GM12878 (cell line): ENCODE results near the gene LYPLA2. TPM values are rescaled to one million over a fixed set of nuclear protein-coding genes. Genes with fewer than 3 reads are reported as not detected.
A peak's percentile ranks its signal among the peaks of the same experiment; 100 is the strongest.

ENCODE experiments used
- ATAC-seq: fragments of 200-7000 bp; cut with Tn5 transposase; 3 replicates; pipeline ENCODE4 v1.9.1; 2020; ENCODE audit warnings: mild to moderate bottlenecking, moderate library complexity
- BruUV-seq: library from RNA; stranded (reverse); fragments of 400-500 nt; replicated peaks from 2 replicates; lab custom pipeline; 2021; lab: Mats Ljungman, UMichigan
- CTCF ChIA-PET: fragments of 300-600 bp; sonication (Branson Sonifier 250); formaldehyde crosslinking; extraction: SDS; loops from one replicate; lab custom pipeline; 2021; ENCODE audit warnings: inconsistent platforms; lab: Yijun Ruan, JAX
- POLR2A ChIA-PET: fragments of 350-600 bp; formaldehyde crosslinking; extraction: SDS; loops from one replicate; lab custom pipeline; 2021; ENCODE audit warnings: inconsistent platforms; lab: Charles Lee
- RAD21 ChIA-PET: fragments of 300-600 bp; sonication (Branson Sonifier 250); formaldehyde crosslinking; loops from one replicate; lab custom pipeline; 2023; ENCODE audit warnings: antibody characterized with exemption; ENCODE audit not compliant: unreplicated experiment; lab: Charles Lee
- SMC1A ChIA-PET: fragments of 300-600 bp; sonication (Branson Sonifier 250); formaldehyde crosslinking; loops from one replicate; lab custom pipeline; 2023; ENCODE audit not compliant: unreplicated experiment, uncharacterized antibody; lab: Charles Lee
- DNase-seq: peaks from one replicate; pipeline ENCODE4 v3.0.0-alpha.2; 2011; ENCODE audit warnings: low read depth, low spot score
- FAIRE-seq: peaks from 3 replicates; lab custom pipeline; 2011; peaks lifted over from hg19 to GRCh38; lab: Jason Lieb, UNC
- H2AFZ ChIP-seq: 2 replicates; pipeline ENCODE4 v1.6.0; 2011; ENCODE audit warnings: low read depth, low read length, control low read depth; ENCODE audit not compliant: control insufficient read depth
- H3K27ac ChIP-seq: 2 replicates; pipeline ENCODE4 v1.5.1; 2011; ENCODE audit warnings: control low read depth; ENCODE audit not compliant: control insufficient read depth, insufficient read depth
- H3K27me3 ChIP-seq, 2 experiments: replicated peaks in 1 of 2; 2 replicates each; pipeline versions ENCODE4 v1.6.0 to v1.6.1; 2011; ENCODE audit warnings: low read length in 1 of 2; ENCODE audit not compliant: control insufficient read depth in 2 of 2, insufficient read depth in 2 of 2
- H3K36me3 ChIP-seq, 2 experiments: 2 replicates each; pipeline ENCODE4 v1.5.1; 2011; ENCODE audit warnings: low read length in 1 of 2; ENCODE audit not compliant: control insufficient read depth in 2 of 2, insufficient read depth in 2 of 2
- H3K4me1 ChIP-seq: 2 replicates; pipeline ENCODE4 v1.6.1; 2011; ENCODE audit warnings: mild to moderate bottlenecking, low read length, moderate library complexity, mixed read lengths; ENCODE audit not compliant: control insufficient read depth, insufficient read depth
- H3K4me2 ChIP-seq: 2 replicates; pipeline ENCODE4 v1.6.0; 2011; ENCODE audit warnings: control low read depth; ENCODE audit not compliant: control insufficient read depth, insufficient read depth
- H3K4me3 ChIP-seq: fragments of 200-600 bp; sonication (generic); 2 replicates; pipeline ENCODE4 v1.5.1; 2016
- H3K79me2 ChIP-seq: 2 replicates; pipeline ENCODE4 v1.6.0; 2011; ENCODE audit warnings: low read length; ENCODE audit not compliant: control insufficient read depth, insufficient read depth
- H3K9ac ChIP-seq: 2 replicates; pipeline ENCODE4 v1.8.0; 2011; ENCODE audit warnings: low read length, control low read depth, mixed read lengths; ENCODE audit not compliant: control insufficient read depth, insufficient read depth
- H3K9me3 ChIP-seq: replicated peaks from 3 replicates; pipeline ENCODE4 v1.5.1; 2011; ENCODE audit warnings: mild to moderate bottlenecking, low read length; ENCODE audit not compliant: control insufficient read depth, insufficient read depth
- H4K20me1 ChIP-seq: 2 replicates; pipeline ENCODE4 v1.6.0; 2011; ENCODE audit not compliant: control insufficient read depth, insufficient read depth
- BHLHE40 ChIP-seq, 2 experiments: fragments of 450-650 bp in 1 of 2; IDR thresholded peaks; 2 replicates each; pipeline ENCODE4 v1.6.1; 2011 to 2017; ENCODE audit warnings: low read depth in 2 of 2, borderline replicate concordance in 1 of 2, improper control_type of control experiment in 1 of 2, low read length in 1 of 2, mild to moderate bottlenecking in 1 of 2
- FOXK2 ChIP-seq: fragments of 450-650 bp; IDR thresholded peaks from 2 replicates; pipeline ENCODE4 v1.6.1; 2017; ENCODE audit warnings: mild to moderate bottlenecking, moderate library complexity
- JUND ChIP-seq: IDR thresholded peaks from 2 replicates; pipeline ENCODE4 v1.6.1; 2012; ENCODE audit warnings: low read depth, mild to moderate bottlenecking, low read length, improper control_type of control experiment, moderate library complexity
- NFXL1 ChIP-seq: fragments of 450-650 bp; IDR thresholded peaks from 2 replicates; pipeline ENCODE4 v1.6.1; 2017; ENCODE audit warnings: antibody characterized with exemption, mild to moderate bottlenecking, borderline replicate concordance
- NR2C1 ChIP-seq: fragments of 450-650 bp; IDR thresholded peaks from 2 replicates; pipeline ENCODE4 v1.6.1; 2017; ENCODE audit warnings: antibody characterized with exemption, mild to moderate bottlenecking, moderate library complexity
- NR2C2 ChIP-seq: IDR thresholded peaks from 2 replicates; pipeline ENCODE4 v1.6.1; 2011; ENCODE audit warnings: borderline replicate concordance, low read depth; ENCODE audit not compliant: control insufficient read depth, insufficient read length
- PAX5 ChIP-seq: IDR thresholded peaks from 2 replicates; pipeline ENCODE4 v1.6.1; 2011; ENCODE audit warnings: low read depth, low read length, borderline replicate concordance
- SREBF1 ChIP-seq: IDR thresholded peaks from 2 replicates; pipeline ENCODE4 v1.6.1; 2012; ENCODE audit warnings: mild to moderate bottlenecking, low read length
- WRNIP1 ChIP-seq: IDR thresholded peaks from 2 replicates; pipeline ENCODE4 v1.6.1; 2011; ENCODE audit warnings: low read depth, low read length, improper control_type of control experiment, borderline replicate concordance
- ZNF217 ChIP-seq: fragments of 450-650 bp; IDR thresholded peaks from 2 replicates; pipeline ENCODE4 v1.6.1; 2017; ENCODE audit warnings: antibody characterized with exemption, mild to moderate bottlenecking
- WGBS: methylation state at CpG from one replicate; pipeline ENCODE4 v1.1.6; 2016; ENCODE audit warnings: low lambda C conversion rate; ENCODE audit not compliant: insufficient replicate concordance, insufficient coverage; ENCODE audit errors: missing lambda C conversion rate; 5-methylcytosine and 5-hydroxymethylcytosine counted together
- in situ Hi-C: fragments of 300-500 bp; cut with MboI; formaldehyde crosslinking; loops from 9 replicates; pipeline ENCODE4 v1.14.3; 2018; ENCODE audit warnings: mixed read lengths
- intact Hi-C: fragments of 100-400 bp; cut with micrococcal nuclease; formaldehyde crosslinking; loops from one replicate; pipeline ENCODE4 v1.14.2; 2022; ENCODE audit not compliant: unreplicated experiment
- polyA plus RNA-seq, 11 experiments: library from polyadenylated mRNA; depleted of rRNA in 4 of 11; unstranded in 6 of 11; stranded (reverse) in 5 of 11; fragments of >200 nt; fragmentation: Nextera tagmentation in 4 of 11; fragmentation: Illumina TruSeq in 1 of 11; extraction: Ambion mirVana in 4 of 11; extraction: Trizol in 1 of 11; gene quantifications; 1 replicate in 1 of 11; 2 replicates in 10 of 11; pipeline versions ENCODE4 v1.2.1 to v1.2.3, GENCODE V29; 2011 to 2016; ENCODE audit warnings: inconsistent platforms in 2 of 11, missing spikeins in 2 of 11, low read depth in 1 of 11
- total RNA-seq, 4 experiments: library from RNA; depleted of rRNA in 3 of 4; stranded (reverse); fragments of >200 nt in 3 of 4; fragmentation: Illumina TruSeq in 1 of 4; extraction: Trizol in 1 of 4; gene quantifications; 2 replicates each; pipeline versions ENCODE4 v1.2.1 to v1.2.3, GENCODE V29; 2013 to 2021
- TF ChIP-seq, protein P1 (sequence below): fragments of 450-650 bp; IDR thresholded peaks from 2 replicates; pipeline ENCODE4 v1.6.1; 2018; ENCODE audit warnings: borderline replicate concordance, mild to moderate bottlenecking; ENCODE audit not compliant: partially characterized antibody
- TF ChIP-seq, protein P2 (sequence below): fragments of 450-650 bp; IDR thresholded peaks from 2 replicates; pipeline ENCODE4 v1.6.1; 2016; ENCODE audit warnings: mild to moderate bottlenecking
- TF ChIP-seq, protein P3 (sequence below): fragments of 450-650 bp; IDR thresholded peaks from 2 replicates; pipeline ENCODE4 v1.6.1; 2017; ENCODE audit warnings: borderline replicate concordance
- TF ChIP-seq, protein P4 (sequence below): fragments of 450-650 bp; IDR thresholded peaks from 2 replicates; pipeline ENCODE4 v1.6.1; 2017; ENCODE audit warnings: antibody characterized with exemption, mild to moderate bottlenecking, moderate library complexity

LYPLA2 gene
- total and polyA plus RNA-seq, 10 of the 15 experiments (the other 5 are each of a cell fraction or from before 2014, with no cell fraction given) = 2.7 to 129 (median 62.3) TPM

DNA sequence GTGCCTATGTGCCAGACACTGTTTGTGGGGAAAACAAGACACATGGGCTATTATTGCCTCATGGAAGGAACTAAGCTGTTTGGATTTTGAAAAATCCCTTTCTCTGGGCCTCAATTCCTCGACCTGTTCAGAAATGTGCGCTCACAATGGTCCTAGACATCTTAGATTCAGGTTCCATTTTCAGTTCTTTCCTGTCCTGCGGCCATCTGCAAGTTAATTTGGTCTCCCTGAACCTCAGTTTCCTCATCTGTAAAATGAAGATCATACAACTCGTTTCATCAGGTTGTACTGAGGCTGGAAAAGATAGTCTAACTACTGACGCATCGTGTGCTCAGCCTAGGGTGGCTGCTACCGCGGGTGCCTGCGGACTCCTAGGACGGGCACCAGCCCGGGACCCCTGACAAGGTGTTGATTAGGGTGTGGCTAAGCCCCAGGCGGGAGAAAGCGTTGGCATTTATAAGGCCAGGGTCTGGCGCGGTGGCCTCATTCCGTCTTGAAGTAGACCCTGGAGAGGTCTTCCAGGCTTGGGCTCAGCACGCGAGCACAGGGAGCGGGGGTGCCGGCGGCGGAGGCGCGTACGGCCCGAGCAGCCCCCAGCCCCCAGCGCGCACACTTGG lies 48.2 kb upstream of the LYPLA2 start:
- Histone ChIP-seq H3K79me2 (peaks cover 46% of the 10 kb centered on the region), H3K27me3 (no peaks in the 10 kb centered on the region), H3K4me1 (peaks cover 19% of the 10 kb centered on the region), H3K4me3 (peak overlapping the region; percentile 84), H3K4me2 (peak overlapping the region; percentile 82), H3K9me3 (no peaks in the 10 kb centered on the region), H4K20me1 (no peaks in the 10 kb centered on the region), H3K9ac (peak overlapping the region; percentile 80), H3K36me3 (peaks cover 0 to 4% of the 10 kb centered on the region in 2 experiments; a peak in 1 of 4 replicates), H2AFZ (peak overlapping the region; percentile 68), H3K27ac (peak overlapping the region; percentile 73)
- ChIA-PET RAD21 (interaction anchor here (1.0 to 6.6 kb wide), 6 partner anchors 12 to 51 kb away, joined by 3 to 51 read pairs (median 4); partner anchors contain the start of gene RPL11), CTCF (interaction anchor here (1.0 to 11.3 kb wide), 6 partner anchors 9 to 105 kb away, joined by 3 to 155 read pairs (median 4); partner anchors contain the start of gene RPL11), SMC1A (interaction anchor here (0.5 to 8.2 kb wide), 4 partner anchors 20 to 55 kb away, joined by 4 to 137 read pairs (median 8); partner anchors contain the start of gene RPL11), POLR2A (interaction anchor here (1.4 to 3.8 kb wide), 9 partner anchors 10 to 167 kb away, joined by 3 to 29 read pairs (median 7); partner anchors contain the start of gene RPL11)
- BruUV-seq = TSS peak; percentile 90
- FAIRE-seq = peak; percentile 38
- TF ChIP-seq NR2C2 (no peak), JUND (no peak), PAX5 (0 out of 2 replicates have a peak, but pooled peaks have one; percentile 5), NR2C1 (0 out of 2 replicates have a peak, but pooled peaks have one; percentile 28), BHLHE40 (IDR thresholded peaks at IDR 0.05; ENCODE audit: borderline replicate concordance in 1 of 2, low read depth in 2 of 2, low read length in 1 of 2) (peak in 1 of 2 experiments; percentile 85; a peak in 1 of 4 replicates), FOXK2 (no peak), WRNIP1 (no peak), SREBF1 (no peak), NFXL1 (0 out of 2 replicates have a peak, but pooled peaks have one; percentile 61), ZNF217 (0 out of 2 replicates have a peak, but pooled peaks have one; percentile 20)
- TF ChIP-seq, protein P1, sequence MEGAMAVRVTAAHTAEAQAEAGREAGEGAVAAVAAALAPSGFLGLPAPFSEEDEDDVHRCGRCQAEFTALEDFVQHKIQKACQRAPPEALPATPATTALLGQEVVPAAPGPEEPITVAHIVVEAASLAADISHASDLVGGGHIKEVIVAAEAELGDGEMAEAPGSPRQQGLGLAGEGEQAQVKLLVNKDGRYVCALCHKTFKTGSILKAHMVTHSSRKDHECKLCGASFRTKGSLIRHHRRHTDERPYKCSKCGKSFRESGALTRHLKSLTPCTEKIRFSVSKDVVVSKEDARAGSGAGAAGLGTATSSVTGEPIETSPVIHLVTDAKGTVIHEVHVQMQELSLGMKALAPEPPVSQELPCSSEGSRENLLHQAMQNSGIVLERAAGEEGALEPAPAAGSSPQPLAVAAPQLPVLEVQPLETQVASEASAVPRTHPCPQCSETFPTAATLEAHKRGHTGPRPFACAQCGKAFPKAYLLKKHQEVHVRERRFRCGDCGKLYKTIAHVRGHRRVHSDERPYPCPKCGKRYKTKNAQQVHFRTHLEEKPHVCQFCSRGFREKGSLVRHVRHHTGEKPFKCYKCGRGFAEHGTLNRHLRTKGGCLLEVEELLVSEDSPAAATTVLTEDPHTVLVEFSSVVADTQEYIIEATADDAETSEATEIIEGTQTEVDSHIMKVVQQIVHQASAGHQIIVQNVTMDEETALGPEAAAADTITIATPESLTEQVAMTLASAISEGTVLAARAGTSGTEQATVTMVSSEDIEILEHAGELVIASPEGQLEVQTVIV = no peak
- TF ChIP-seq, protein P2, sequence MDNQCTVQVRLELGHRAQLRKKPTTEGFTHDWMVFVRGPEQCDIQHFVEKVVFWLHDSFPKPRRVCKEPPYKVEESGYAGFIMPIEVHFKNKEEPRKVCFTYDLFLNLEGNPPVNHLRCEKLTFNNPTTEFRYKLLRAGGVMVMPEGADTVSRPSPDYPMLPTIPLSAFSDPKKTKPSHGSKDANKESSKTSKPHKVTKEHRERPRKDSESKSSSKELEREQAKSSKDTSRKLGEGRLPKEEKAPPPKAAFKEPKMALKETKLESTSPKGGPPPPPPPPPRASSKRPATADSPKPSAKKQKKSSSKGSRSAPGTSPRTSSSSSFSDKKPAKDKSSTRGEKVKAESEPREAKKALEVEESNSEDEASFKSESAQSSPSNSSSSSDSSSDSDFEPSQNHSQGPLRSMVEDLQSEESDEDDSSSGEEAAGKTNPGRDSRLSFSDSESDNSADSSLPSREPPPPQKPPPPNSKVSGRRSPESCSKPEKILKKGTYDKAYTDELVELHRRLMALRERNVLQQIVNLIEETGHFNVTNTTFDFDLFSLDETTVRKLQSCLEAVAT = peak; percentile 82
- TF ChIP-seq, protein P3, sequence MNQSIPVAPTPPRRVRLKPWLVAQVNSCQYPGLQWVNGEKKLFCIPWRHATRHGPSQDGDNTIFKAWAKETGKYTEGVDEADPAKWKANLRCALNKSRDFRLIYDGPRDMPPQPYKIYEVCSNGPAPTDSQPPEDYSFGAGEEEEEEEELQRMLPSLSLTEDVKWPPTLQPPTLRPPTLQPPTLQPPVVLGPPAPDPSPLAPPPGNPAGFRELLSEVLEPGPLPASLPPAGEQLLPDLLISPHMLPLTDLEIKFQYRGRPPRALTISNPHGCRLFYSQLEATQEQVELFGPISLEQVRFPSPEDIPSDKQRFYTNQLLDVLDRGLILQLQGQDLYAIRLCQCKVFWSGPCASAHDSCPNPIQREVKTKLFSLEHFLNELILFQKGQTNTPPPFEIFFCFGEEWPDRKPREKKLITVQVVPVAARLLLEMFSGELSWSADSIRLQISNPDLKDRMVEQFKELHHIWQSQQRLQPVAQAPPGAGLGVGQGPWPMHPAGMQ = no peak
- TF ChIP-seq, protein P4, sequence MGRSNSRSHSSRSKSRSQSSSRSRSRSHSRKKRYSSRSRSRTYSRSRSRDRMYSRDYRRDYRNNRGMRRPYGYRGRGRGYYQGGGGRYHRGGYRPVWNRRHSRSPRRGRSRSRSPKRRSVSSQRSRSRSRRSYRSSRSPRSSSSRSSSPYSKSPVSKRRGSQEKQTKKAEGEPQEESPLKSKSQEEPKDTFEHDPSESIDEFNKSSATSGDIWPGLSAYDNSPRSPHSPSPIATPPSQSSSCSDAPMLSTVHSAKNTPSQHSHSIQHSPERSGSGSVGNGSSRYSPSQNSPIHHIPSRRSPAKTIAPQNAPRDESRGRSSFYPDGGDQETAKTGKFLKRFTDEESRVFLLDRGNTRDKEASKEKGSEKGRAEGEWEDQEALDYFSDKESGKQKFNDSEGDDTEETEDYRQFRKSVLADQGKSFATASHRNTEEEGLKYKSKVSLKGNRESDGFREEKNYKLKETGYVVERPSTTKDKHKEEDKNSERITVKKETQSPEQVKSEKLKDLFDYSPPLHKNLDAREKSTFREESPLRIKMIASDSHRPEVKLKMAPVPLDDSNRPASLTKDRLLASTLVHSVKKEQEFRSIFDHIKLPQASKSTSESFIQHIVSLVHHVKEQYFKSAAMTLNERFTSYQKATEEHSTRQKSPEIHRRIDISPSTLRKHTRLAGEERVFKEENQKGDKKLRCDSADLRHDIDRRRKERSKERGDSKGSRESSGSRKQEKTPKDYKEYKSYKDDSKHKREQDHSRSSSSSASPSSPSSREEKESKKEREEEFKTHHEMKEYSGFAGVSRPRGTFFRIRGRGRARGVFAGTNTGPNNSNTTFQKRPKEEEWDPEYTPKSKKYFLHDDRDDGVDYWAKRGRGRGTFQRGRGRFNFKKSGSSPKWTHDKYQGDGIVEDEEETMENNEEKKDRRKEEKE = peak; percentile 52; the same call in 1 of the 2 replicates
- in situ Hi-C loops = no loop called here
- no peak for DNase-seq
- intact Hi-C loops = no loop called here
- WGBS = 9% methylated on average over 28 of the region's 28 CpGs
- ATAC-seq = peak; percentile 40
